HCT116 (cell line): ENCODE data around the gene MAPK8IP1. TPM values are rescaled to one million over a fixed set of nuclear protein-coding genes. Genes with fewer than 3 reads are reported as not detected.

Experiments
- ATAC-seq: fragments of 200-7000 bp; cut with Tn5 transposase; 2 replicates; pipeline ENCODE4 v1.9.1; 2020; ENCODE audit warnings: mild to moderate bottlenecking, moderate library complexity
- BruUV-seq: library from RNA; stranded (reverse); fragments of 400-500 nt; replicated peaks from 2 replicates; lab custom pipeline; 2021; lab: Mats Ljungman, UMichigan
- CTCF ChIA-PET: fragments of 300-600 bp; sonication (Branson Sonifier 250); formaldehyde crosslinking; loops from one replicate; lab custom pipeline; 2021; ENCODE audit warnings: antibody characterized with exemption; lab: Charles Lee
- POLR2A ChIA-PET: fragments of 300-600, 350-600 bp; sonication (Branson Sonifier 250); formaldehyde crosslinking; loops from one replicate; lab custom pipeline; 2021; ENCODE audit warnings: antibody characterized with exemption; lab: Charles Lee
- RAD21 ChIA-PET, 2 experiments: fragments of 300-600 bp; sonication (Branson Sonifier 250); formaldehyde crosslinking; loops; one replicate each; lab custom pipeline; 2023; ENCODE audit warnings: low total read pairs in 2 of 2; ENCODE audit not compliant: uncharacterized antibody in 2 of 2, unreplicated experiment in 2 of 2, low non-redundant PET in 1 of 2; lab: Charles Lee
- DNase-seq: peaks from one replicate; pipeline ENCODE4 v3.0.0-alpha.2; 2010; ENCODE audit warnings: low read depth, low spot score
- H2AFZ ChIP-seq: fragments of 200-600 bp; shearing (Covaris generic), sonication (generic); 2 replicates; pipeline ENCODE4 v1.6.1; 2017; ENCODE audit warnings: low read depth, mixed run types, mixed read lengths, antibody characterized with exemption, low read length; ENCODE audit not compliant: poor library complexity, severe bottlenecking
- H3K27ac ChIP-seq: 2 replicates; pipeline ENCODE4 v1.5.1; 2012; ENCODE audit warnings: low read depth, low read length
- H3K27me3 ChIP-seq: fragments of 200-600 bp; sonication (generic); 2 replicates; pipeline ENCODE4 v1.6.1; 2016; ENCODE audit warnings: mixed run types, low read length, mixed read lengths; ENCODE audit not compliant: insufficient read depth
- H3K36me3 ChIP-seq, 2 experiments: fragments of 200-500 bp in 1 of 2; fragments of 200-600 bp in 1 of 2; sonication (Bioruptor generic) in 1 of 2; sonication (generic) in 1 of 2; 2 replicates each; pipeline versions ENCODE4 v1.5.1 to v1.6.1; 2014 to 2016; ENCODE audit warnings: low read length in 2 of 2, inconsistent platforms in 1 of 2, mixed read lengths in 1 of 2, mixed run types in 1 of 2; ENCODE audit not compliant: insufficient read depth in 2 of 2, control insufficient read depth in 1 of 2
- H3K4me1 ChIP-seq, 2 experiments: fragments of 200-600 bp in 1 of 2; sonication (generic) in 1 of 2; 2 replicates each; pipeline versions ENCODE4 v1.5.1 to v1.6.1; 2012 to 2017; ENCODE audit warnings: low read length in 2 of 2, inconsistent platforms in 1 of 2, mild to moderate bottlenecking in 1 of 2, mixed read lengths in 1 of 2, mixed run types in 1 of 2, moderate library complexity in 1 of 2; ENCODE audit not compliant: insufficient read depth in 2 of 2, control insufficient read depth in 1 of 2
- H3K4me2 ChIP-seq: fragments of 200-600 bp; sonication (generic); 2 replicates; pipeline ENCODE4 v1.6.1; 2017; ENCODE audit warnings: mixed run types, low read length, mixed read lengths
- H3K4me3 ChIP-seq, 2 experiments: fragments of 200-600 bp in 1 of 2; sonication (generic) in 1 of 2; replicated peaks in 1 of 2; 2 replicates each; pipeline ENCODE4 v1.5.1; 2011 to 2016; ENCODE audit warnings: low read length in 2 of 2, control low read depth in 1 of 2, low read depth in 1 of 2, mild to moderate bottlenecking in 1 of 2, mixed read lengths in 1 of 2, mixed run types in 1 of 2
- H3K79me2 ChIP-seq: fragments of 200-600 bp; sonication (generic); 2 replicates; pipeline ENCODE4 v1.6.1; 2017; ENCODE audit warnings: mild to moderate bottlenecking, mixed run types, low read length, moderate library complexity, mixed read lengths; ENCODE audit not compliant: insufficient read depth
- H3K9ac ChIP-seq: fragments of 200-600 bp; sonication (generic); 2 replicates; pipeline ENCODE4 v1.6.1; 2016; ENCODE audit warnings: low read length, mixed read lengths
- H3K9me2 ChIP-seq: fragments of 200-600 bp; sonication (generic), shearing (Covaris generic); 2 replicates; pipeline ENCODE4 v1.6.1; 2017; ENCODE audit warnings: mixed run types, mild to moderate bottlenecking, moderate library complexity; ENCODE audit not compliant: insufficient read depth
- H3K9me3 ChIP-seq, 2 experiments: fragments of 200-500 bp in 1 of 2; fragments of 200-600 bp in 1 of 2; sonication (Bioruptor generic) in 1 of 2; sonication (generic) in 1 of 2; 2 replicates each; pipeline ENCODE4 v1.6.1; 2014 to 2017; ENCODE audit warnings: low read length in 2 of 2, mixed read lengths in 2 of 2, inconsistent platforms in 1 of 2, low read depth in 1 of 2, mild to moderate bottlenecking in 1 of 2, mixed run types in 1 of 2, moderate library complexity in 1 of 2; ENCODE audit not compliant: control insufficient read depth in 1 of 2, insufficient read depth in 1 of 2
- H4K20me1 ChIP-seq: fragments of 200-600 bp; sonication (generic), shearing (Covaris generic); 2 replicates; pipeline ENCODE4 v1.6.1; 2017; ENCODE audit warnings: mixed run types, mild to moderate bottlenecking, moderate library complexity; ENCODE audit not compliant: insufficient read depth
- CTCF ChIP-seq, 3 experiments: fragments of 200-600 bp in 1 of 3; sonication (generic) in 1 of 3; IDR thresholded peaks in 2 of 3; conservative IDR thresholded peaks in 1 of 3; 2 replicates each; pipeline ENCODE4 v1.5.1; 2012 to 2017; ENCODE audit warnings: low read depth in 2 of 3, low read length in 2 of 3, antibody characterized with exemption in 1 of 3, borderline replicate concordance in 1 of 3, control low read depth in 1 of 3, mild to moderate bottlenecking in 1 of 3, mixed read lengths in 1 of 3, mixed run types in 1 of 3, moderate library complexity in 1 of 3; ENCODE audit not compliant: insufficient read depth in 1 of 3
- EGR1 ChIP-seq: IDR thresholded peaks from 2 replicates; pipeline ENCODE4 v1.6.1; 2012; ENCODE audit warnings: low read depth
- ELF1 ChIP-seq: IDR thresholded peaks from 2 replicates; pipeline ENCODE4 v1.6.1; 2012; ENCODE audit warnings: low read depth, borderline replicate concordance
- EZH2 ChIP-seq: fragments of 200-600 bp; sonication (generic); IDR thresholded peaks from 2 replicates; pipeline ENCODE4 v1.6.1; 2017; ENCODE audit warnings: antibody characterized with exemption, mixed run types
- FOSL1 ChIP-seq: IDR thresholded peaks from 2 replicates; pipeline ENCODE4 v1.6.1; 2012; ENCODE audit warnings: low read depth
- POLR2AphosphoS5 ChIP-seq: IDR thresholded peaks from 2 replicates; pipeline ENCODE4 v1.6.1; 2011; ENCODE audit warnings: mild to moderate bottlenecking, low read depth, low read length, moderate library complexity
- RAD21 ChIP-seq: IDR thresholded peaks from 2 replicates; pipeline ENCODE4 v1.6.1; 2012; ENCODE audit warnings: low read depth, mild to moderate bottlenecking
- SIN3A ChIP-seq: IDR thresholded peaks from 2 replicates; pipeline ENCODE4 v1.6.1; 2012; ENCODE audit warnings: low read depth
- SP1 ChIP-seq: IDR thresholded peaks from 2 replicates; pipeline ENCODE4 v1.6.1; 2012; ENCODE audit warnings: low read depth
- SRF ChIP-seq: IDR thresholded peaks from 2 replicates; pipeline ENCODE4 v1.6.1; 2012; ENCODE audit warnings: low read depth
- TCF7L2 ChIP-seq: IDR thresholded peaks from 2 replicates; pipeline ENCODE4 v1.7.0; 2011; ENCODE audit warnings: borderline replicate concordance, inconsistent platforms; ENCODE audit not compliant: insufficient read depth, insufficient read length; ENCODE audit errors: extremely low read depth
- YY1 ChIP-seq: IDR thresholded peaks from 2 replicates; pipeline ENCODE4 v1.6.1; 2011; ENCODE audit warnings: low read length, low read depth, moderate library complexity, mild to moderate bottlenecking; ENCODE audit not compliant: insufficient replicate concordance; ENCODE audit errors: extremely low read depth
- ZBTB33 ChIP-seq: IDR thresholded peaks from 2 replicates; pipeline ENCODE4 v1.6.1; 2011; ENCODE audit warnings: mild to moderate bottlenecking, low read length, moderate library complexity; ENCODE audit not compliant: insufficient replicate concordance; ENCODE audit errors: extremely low read depth
- ZFX ChIP-seq: fragments of 450-650 bp; IDR thresholded peaks from 2 replicates; pipeline ENCODE4 v1.6.1; 2017
- ZNF274 ChIP-seq: fragments of 200-500 bp; sonication (Bioruptor generic); IDR thresholded peaks from 2 replicates; pipeline ENCODE4 v1.6.1; 2014; ENCODE audit warnings: mild to moderate bottlenecking, low read depth, low read length, inconsistent platforms
- intact Hi-C: fragments of 100-400 bp; cut with micrococcal nuclease; formaldehyde crosslinking; loops from 2 replicates; pipeline ENCODE4 v1.10.0; 2022
- total RNA-seq: library from RNA; stranded (reverse); gene quantifications from one replicate; pipeline ENCODE4 v1.2.1, GENCODE V29; 2021; ENCODE audit not compliant: unreplicated experiment

Gene MAPK8IP1
- total RNA-seq, 1 experiment from 2014 or later, result 10.1 TPM

GRCh38 chr11:45872651-45873356, 12.6 kb upstream of the MAPK8IP1 start:
- ATAC-seq (peak; percentile 99), DNase-seq (peak; percentile 41)
- Histone ChIP-seq H3K4me3 (no peak overlapping the region), H3K9me2 (no peaks in the 10 kb centered on the region), H3K4me1 (peaks cover 0 to 4% of the 10 kb centered on the region in 2 experiments; a peak in 1 of 4 replicates), H3K36me3 (peaks cover 9 to 22% of the 10 kb centered on the region in 2 experiments; a peak in 2 of 4 replicates), H3K9me3 (no peaks in the 10 kb centered on the region), H3K27ac (no peak overlapping the region), H3K4me2 (no peak overlapping the region), H3K27me3 (no peaks in the 10 kb centered on the region), H2AFZ (no peak overlapping the region), H3K79me2 (no peaks in the 10 kb centered on the region), H4K20me1 (no peaks in the 10 kb centered on the region), H3K9ac (no peak overlapping the region)
- ChIA-PET RAD21 (interaction anchor here in 1 of 2 experiments (1.0 kb wide), 1 partner anchor 134 kb away, joined by 3 read pairs; no protein-coding TSS in a partner anchor), POLR2A (interaction anchor here (1.2 kb wide), 1 partner anchor 15 kb away, joined by 3 read pairs; no protein-coding TSS in a partner anchor), CTCF (interaction anchor here (0.8 to 2.1 kb wide), 11 partner anchors 15 to 442 kb away, joined by 3 to 29 read pairs (median 4); no protein-coding TSS in a partner anchor)
- TF ChIP-seq ELF1, result no peak
- TF ChIP-seq EGR1, result no peak
- TF ChIP-seq ZFX, result no peak
- peak; percentile 53 to 87 (median 77); a peak in 5 of 6 replicates for TF ChIP-seq CTCF (IDR thresholded peaks at IDR 0.05 in 2 of 3, conservative IDR thresholded peaks at IDR 0.05 in 1 of 3; ENCODE audit: borderline replicate concordance in 1 of 3, insufficient read depth in 1 of 3, low read depth in 2 of 3, low read length in 2 of 3)
- peak; percentile 84 for TF ChIP-seq RAD21
- intact Hi-C loops, result loop anchor here (1.0 to 2.0 kb wide), 2 partner anchors 133 to 442 kb away; no protein-coding TSS in a partner anchor
- BruUV-seq, result no TSS peak

- Histone ChIP-seq H3K4me1 (peaks cover 20 to 28% of the 10 kb centered on the region in 2 experiments), H3K4me2 (no peak overlapping the region), H3K79me2 (no peaks in the 10 kb centered on the region), H3K27me3 (no peaks in the 10 kb centered on the region), H3K36me3 (peaks cover 5 to 13% of the 10 kb centered on the region in 2 experiments; a peak in 3 of 4 replicates), H3K27ac (no peak overlapping the region), H3K9ac (no peak overlapping the region), H3K9me3 (no peaks in the 10 kb centered on the region), H3K9me2 (no peaks in the 10 kb centered on the region), H2AFZ (no peak overlapping the region), H4K20me1 (no peaks in the 10 kb centered on the region), H3K4me3 (no peak overlapping the region)
- ChIA-PET RAD21 (no interaction called here), POLR2A (no interaction called here), CTCF (no interaction called here)
- no TSS peak for BruUV-seq
- intact Hi-C loops, result no loop called here
- DNase-seq (no peak), ATAC-seq (no peak)
- no peak for TF ChIP-seq POLR2AphosphoS5
- no peak for TF ChIP-seq TCF7L2
- no peak for TF ChIP-seq EZH2
- TF ChIP-seq SP1, result no peak
- TF ChIP-seq FOSL1, result no peak
- TF ChIP-seq ZBTB33, result no peak
- TF ChIP-seq RAD21, result no peak
- TF ChIP-seq ZNF274, result no peak
- TF ChIP-seq SIN3A, result no peak
- no peak for TF ChIP-seq SRF
- TF ChIP-seq YY1, result no peak
- TF ChIP-seq ZFX, result no peak
Measured at GRCh38 chr11:45876401-45876800, 9.1 kb upstream of the MAPK8IP1 start.
